WTC11 (cell line): ENCODE data around the gene GPX6. TPM values are rescaled to one million over a fixed set of nuclear protein-coding genes. Genes with fewer than 3 reads are reported as not detected.
A peak's percentile ranks its signal among the peaks of the same experiment; 100 is the strongest.
"Not testable (repeated sequence)": the region's sequence is repeated elsewhere in the genome, so short reads cannot be mapped to it uniquely, and the experiment has no call there.

Source experiments
- ATAC-seq: fragments of 200-7000 bp; cut with Tn5 transposase; 2 replicates; pipeline ENCODE4 v1.10.0; 2021; ENCODE audit warnings: mild to moderate bottlenecking, moderate library complexity
- CTCF ChIA-PET: fragments of 300-600 bp; sonication (Branson Sonifier 250); formaldehyde crosslinking; loops from one replicate; lab custom pipeline; 2021; ENCODE audit warnings: antibody characterized with exemption; lab: Charles Lee
- POLR2A ChIA-PET: fragments of 350-600 bp; sonication (Branson Sonifier 250); formaldehyde crosslinking; loops from one replicate; lab custom pipeline; 2021; ENCODE audit warnings: antibody characterized with exemption; lab: Charles Lee
- DNase-seq: peaks from one replicate; pipeline ENCODE4 v3.0.0; 2021; ENCODE audit warnings: low spot score
- H3K27ac Mint-ChIP-seq: 2 replicates; pipeline ENCODE4 v1.8.0; 2021; ENCODE audit warnings: mixed read lengths
- H3K27me3 Mint-ChIP-seq: 2 replicates; pipeline ENCODE4 v1.8.0; 2021; ENCODE audit warnings: low read depth, mild to moderate bottlenecking, moderate library complexity, mixed read lengths
- H3K36me3 Mint-ChIP-seq: 2 replicates; pipeline ENCODE4 v1.8.0; 2021; ENCODE audit warnings: mixed read lengths
- H3K4me1 Mint-ChIP-seq: 2 replicates; pipeline ENCODE4 v1.8.0; 2022; ENCODE audit warnings: mixed read lengths
- H3K4me3 Mint-ChIP-seq: 2 replicates; pipeline ENCODE4 v1.8.0; 2021; ENCODE audit warnings: mild to moderate bottlenecking, moderate library complexity, mixed read lengths
- H3K9me3 Mint-ChIP-seq: 2 replicates; pipeline ENCODE4 v1.8.0; 2021; ENCODE audit warnings: mixed read lengths
- CBFB ChIP-seq: sonication (generic); formaldehyde crosslinking; IDR thresholded peaks from 2 replicates; pipeline ENCODE4 v1.8.1; 2022; ENCODE audit warnings: mild to moderate bottlenecking, low read depth, missing genetic modification reagents
- CREB1 ChIP-seq: sonication (generic); formaldehyde crosslinking; IDR thresholded peaks from 2 replicates; pipeline ENCODE4 v1.8.0; 2023; ENCODE audit warnings: mild to moderate bottlenecking, missing genetic modification reagents
- CREM ChIP-seq: sonication (generic); formaldehyde crosslinking; IDR thresholded peaks from 2 replicates; pipeline ENCODE4 v1.8.1; 2022; ENCODE audit warnings: mild to moderate bottlenecking, missing genetic modification reagents, moderate library complexity
- ETV6 ChIP-seq: sonication (generic); formaldehyde crosslinking; IDR thresholded peaks from 2 replicates; pipeline ENCODE4 v1.8.1; 2022; ENCODE audit warnings: mild to moderate bottlenecking, missing genetic modification reagents
- GABPB1 ChIP-seq: sonication (generic); formaldehyde crosslinking; IDR thresholded peaks from 2 replicates; pipeline ENCODE4 v1.8.1; 2023; ENCODE audit warnings: mild to moderate bottlenecking, missing genetic modification reagents
- HMGXB4 ChIP-seq: sonication (generic); formaldehyde crosslinking; IDR thresholded peaks from 2 replicates; pipeline ENCODE4 v1.8.1; 2023; ENCODE audit warnings: mild to moderate bottlenecking, moderate library complexity, missing genetic modification reagents
- JUN ChIP-seq: sonication (generic); formaldehyde crosslinking; IDR thresholded peaks from 2 replicates; pipeline ENCODE4 v1.8.0; 2023; ENCODE audit warnings: mild to moderate bottlenecking, missing genetic modification reagents
- NFATC4 ChIP-seq: fragments of 250-450 bp; sonication (Bioruptor Pico); IDR thresholded peaks from 2 replicates; pipeline ENCODE4 v1.9.0; 2021; ENCODE audit warnings: mild to moderate bottlenecking
- NFE2L1 ChIP-seq: sonication (generic); formaldehyde crosslinking; IDR thresholded peaks from 2 replicates; pipeline ENCODE4 v1.8.1; 2023; ENCODE audit warnings: missing genetic modification reagents
- RELA ChIP-seq: sonication (generic); formaldehyde crosslinking; IDR thresholded peaks from 2 replicates; pipeline ENCODE4 v1.8.1; 2022; ENCODE audit warnings: missing genetic modification reagents, mild to moderate bottlenecking, borderline replicate concordance
- RORB ChIP-seq: fragments of 250-450 bp; sonication (Bioruptor Pico); IDR thresholded peaks from 2 replicates; pipeline ENCODE4 v1.9.0; 2021; ENCODE audit warnings: mild to moderate bottlenecking
- SMAD3 ChIP-seq: sonication (generic); formaldehyde crosslinking; IDR thresholded peaks from 2 replicates; pipeline ENCODE4 v1.8.0; 2022; ENCODE audit warnings: missing genetic modification reagents, mild to moderate bottlenecking, borderline replicate concordance
- ZNF232 ChIP-seq: sonication (generic); formaldehyde crosslinking; IDR thresholded peaks from 2 replicates; pipeline ENCODE4 v1.8.0; 2022; ENCODE audit warnings: mild to moderate bottlenecking, missing genetic modification reagents
- ZNF532 ChIP-seq: fragments of 250-450 bp; sonication (Bioruptor Pico); IDR thresholded peaks from 2 replicates; pipeline ENCODE4 v1.9.0; 2021; ENCODE audit warnings: mild to moderate bottlenecking, borderline replicate concordance
- total RNA-seq: library from RNA; stranded (reverse); gene quantifications from 3 replicates; pipeline ENCODE4 v1.2.3, GENCODE V29; 2021
- TF ChIP-seq, protein P1 (sequence below): sonication (generic); formaldehyde crosslinking; IDR thresholded peaks from 2 replicates; pipeline ENCODE4 v1.8.0; 2023; ENCODE audit warnings: missing genetic modification reagents
- TF ChIP-seq, protein P2 (sequence below): fragments of 200-600 bp; IDR thresholded peaks from 2 replicates; pipeline ENCODE4 v1.8.0; 2022; ENCODE audit warnings: antibody characterized with exemption
- TF ChIP-seq, protein P3 (sequence below): sonication (generic); formaldehyde crosslinking; IDR thresholded peaks from 2 replicates; pipeline ENCODE4 v1.8.1; 2022; ENCODE audit warnings: missing genetic modification reagents, borderline replicate concordance

Gene GPX6
- total RNA-seq, 1 experiment from 2014 or later = not detected

DNA sequence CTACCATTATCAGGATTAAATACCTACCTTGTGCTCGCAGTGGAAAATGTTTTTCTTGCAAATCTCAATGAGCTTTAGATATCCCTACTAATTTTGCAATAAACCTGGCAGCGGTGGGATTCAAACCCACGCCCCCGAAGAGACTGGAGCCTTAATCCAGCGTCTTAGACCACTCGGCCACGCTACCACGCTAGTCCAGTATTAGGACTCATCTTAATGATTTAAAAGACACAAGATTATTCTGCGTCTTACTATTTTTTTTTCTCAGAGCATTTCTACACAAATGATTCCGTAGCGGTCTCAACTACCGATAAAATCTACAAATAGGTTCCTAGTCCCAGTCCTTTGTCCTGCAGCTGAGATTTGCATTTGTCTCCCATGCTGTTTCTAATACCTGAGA lies 37.1 kb downstream of the GPX6 start (continued):
- no peak for TF ChIP-seq ZNF532
- TF ChIP-seq HMGXB4 (CRISPR knock-in tag) = no peak

- ATAC-seq = peak; percentile 93
- peaks cover 17% of the 10 kb centered on the region for H3K9me3 Mint-ChIP-seq
- POLR2A ChIA-PET = interaction anchor here (0.5 to 1.4 kb wide), 2 partner anchors 15 to 130 kb away, joined by 3 to 4 read pairs; no protein-coding TSS in a partner anchor
- CTCF ChIA-PET = interaction anchor here (1.0 to 1.3 kb wide), 4 partner anchors 15 to 68 kb away, joined by 3 to 10 read pairs (median 3); no protein-coding TSS in a partner anchor
- TF ChIP-seq ZNF232 (CRISPR knock-in tag) (0 out of 2 replicates have a peak, but pooled peaks have one; percentile 37), CBFB (CRISPR knock-in tag) (no peak), NFE2L1 (CRISPR knock-in tag) (no peak), HMGXB4 (CRISPR knock-in tag) (0 out of 2 replicates have a peak, but pooled peaks have one; percentile 30), ETV6 (no peak), CREB1 (CRISPR knock-in tag) (no peak), RELA (no peak), CREM (CRISPR knock-in tag) (no peak), NFATC4 (no peak), GABPB1 (0 out of 2 replicates have a peak, but pooled peaks have one; percentile 10), JUN (no peak), SMAD3 (CRISPR knock-in tag) (peak; percentile 34; the same call in 1 of the 2 replicates), RORB (no peak)
- TF ChIP-seq, protein P1, sequence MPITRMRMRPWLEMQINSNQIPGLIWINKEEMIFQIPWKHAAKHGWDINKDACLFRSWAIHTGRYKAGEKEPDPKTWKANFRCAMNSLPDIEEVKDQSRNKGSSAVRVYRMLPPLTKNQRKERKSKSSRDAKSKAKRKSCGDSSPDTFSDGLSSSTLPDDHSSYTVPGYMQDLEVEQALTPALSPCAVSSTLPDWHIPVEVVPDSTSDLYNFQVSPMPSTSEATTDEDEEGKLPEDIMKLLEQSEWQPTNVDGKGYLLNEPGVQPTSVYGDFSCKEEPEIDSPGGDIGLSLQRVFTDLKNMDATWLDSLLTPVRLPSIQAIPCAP (CRISPR knock-in tag) = no peak
- TF ChIP-seq, protein P2, sequence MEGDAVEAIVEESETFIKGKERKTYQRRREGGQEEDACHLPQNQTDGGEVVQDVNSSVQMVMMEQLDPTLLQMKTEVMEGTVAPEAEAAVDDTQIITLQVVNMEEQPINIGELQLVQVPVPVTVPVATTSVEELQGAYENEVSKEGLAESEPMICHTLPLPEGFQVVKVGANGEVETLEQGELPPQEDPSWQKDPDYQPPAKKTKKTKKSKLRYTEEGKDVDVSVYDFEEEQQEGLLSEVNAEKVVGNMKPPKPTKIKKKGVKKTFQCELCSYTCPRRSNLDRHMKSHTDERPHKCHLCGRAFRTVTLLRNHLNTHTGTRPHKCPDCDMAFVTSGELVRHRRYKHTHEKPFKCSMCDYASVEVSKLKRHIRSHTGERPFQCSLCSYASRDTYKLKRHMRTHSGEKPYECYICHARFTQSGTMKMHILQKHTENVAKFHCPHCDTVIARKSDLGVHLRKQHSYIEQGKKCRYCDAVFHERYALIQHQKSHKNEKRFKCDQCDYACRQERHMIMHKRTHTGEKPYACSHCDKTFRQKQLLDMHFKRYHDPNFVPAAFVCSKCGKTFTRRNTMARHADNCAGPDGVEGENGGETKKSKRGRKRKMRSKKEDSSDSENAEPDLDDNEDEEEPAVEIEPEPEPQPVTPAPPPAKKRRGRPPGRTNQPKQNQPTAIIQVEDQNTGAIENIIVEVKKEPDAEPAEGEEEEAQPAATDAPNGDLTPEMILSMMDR = no peak
- TF ChIP-seq, protein P3, sequence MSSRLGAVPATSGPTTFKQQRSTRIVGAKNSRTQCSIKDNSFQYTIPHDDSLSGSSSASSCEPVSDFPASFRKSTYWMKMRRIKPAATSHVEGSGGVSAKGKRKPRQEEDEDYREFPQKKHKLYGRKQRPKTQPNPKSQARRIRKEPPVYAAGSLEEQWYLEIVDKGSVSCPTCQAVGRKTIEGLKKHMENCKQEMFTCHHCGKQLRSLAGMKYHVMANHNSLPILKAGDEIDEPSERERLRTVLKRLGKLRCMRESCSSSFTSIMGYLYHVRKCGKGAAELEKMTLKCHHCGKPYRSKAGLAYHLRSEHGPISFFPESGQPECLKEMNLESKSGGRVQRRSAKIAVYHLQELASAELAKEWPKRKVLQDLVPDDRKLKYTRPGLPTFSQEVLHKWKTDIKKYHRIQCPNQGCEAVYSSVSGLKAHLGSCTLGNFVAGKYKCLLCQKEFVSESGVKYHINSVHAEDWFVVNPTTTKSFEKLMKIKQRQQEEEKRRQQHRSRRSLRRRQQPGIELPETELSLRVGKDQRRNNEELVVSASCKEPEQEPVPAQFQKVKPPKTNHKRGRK = no peak
- peak overlapping the region; percentile 94 for H3K4me3 Mint-ChIP-seq
- H3K36me3 Mint-ChIP-seq = no peaks in the 10 kb centered on the region
- peaks cover 21% of the 10 kb centered on the region for H3K27me3 Mint-ChIP-seq
- DNase-seq = no peak
- peaks cover 9% of the 10 kb centered on the region for H3K4me1 Mint-ChIP-seq
- no peak overlapping the region for H3K27ac Mint-ChIP-seq
Measured at GRCh38 chr6:28474441-28475219, 41.0 kb downstream of the GPX6 start.

GRCh38 chr6:28469153-28469745 lies 46.3 kb downstream of the GPX6 start:
- Mint-ChIP-seq H3K4me3 (peak overlapping the region; percentile 27), H3K9me3 (peaks cover 19% of the 10 kb centered on the region), H3K27me3 (peaks cover 13% of the 10 kb centered on the region)
- H3K36me3 Mint-ChIP-seq, DNase-seq, ATAC-seq, POLR2A ChIA-PET, CTCF ChIA-PET, H3K27ac Mint-ChIP-seq, H3K4me1 Mint-ChIP-seq: not testable (repeated sequence)
